ENCODE measurements around the gene ANTXR1. TPM values are rescaled to one million over a fixed set of nuclear protein-coding genes. Genes with fewer than 3 reads are reported as not detected.
A peak's percentile ranks its signal among the peaks of the same experiment; 100 is the strongest.

The ANTXR1 gene
- total RNA-seq, result 60.2 and 61.1 TPM in 2 replicates
- long read RNA-seq, partial matches to known transcripts, result 11 of 24 reads
- long read RNA-seq, other reads (novel, unspliced or antisense), result 13 of 24 reads

DNA sequence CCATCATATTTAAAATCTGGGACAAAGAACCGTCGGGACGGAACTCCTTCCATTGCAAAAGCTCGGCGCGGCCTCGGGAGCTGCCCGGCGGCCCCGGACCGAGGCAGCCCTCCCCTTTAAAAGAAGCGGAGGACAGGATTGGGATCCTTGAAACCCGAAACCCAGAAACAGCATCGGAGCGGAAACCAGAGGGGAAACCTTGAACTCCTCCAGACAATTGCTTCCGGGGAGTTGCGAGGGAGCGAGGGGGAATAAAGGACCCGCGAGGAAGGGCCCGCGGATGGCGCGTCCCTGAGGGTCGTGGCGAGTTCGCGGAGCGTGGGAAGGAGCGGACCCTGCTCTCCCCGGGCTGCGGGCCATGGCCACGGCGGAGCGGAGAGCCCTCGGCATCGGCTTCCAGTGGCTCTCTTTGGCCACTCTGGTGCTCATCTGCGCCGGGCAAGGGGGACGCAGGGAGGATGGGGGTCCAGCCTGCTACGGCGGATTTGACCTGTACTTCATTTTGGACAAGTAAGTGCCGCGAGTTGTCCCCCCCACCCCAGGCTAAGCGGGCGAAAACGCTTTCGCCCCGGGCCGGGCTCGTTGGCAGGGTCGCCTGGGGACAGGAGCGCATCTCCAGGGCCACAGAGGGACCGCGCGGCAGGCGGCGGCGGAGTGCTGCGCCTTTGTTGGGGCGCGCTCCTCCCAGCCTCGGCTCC, at the start of gene ANTXR1:
TSS of gene ANTXR1 (plus strand) at position 38 of the 698 bp plus-strand sequence. CDS start at position 359, 321 bp downstream.
- H3K4me1 Mint-ChIP-seq, result peaks cover 31% of the 10 kb centered on the region
- H3K27ac Mint-ChIP-seq (ENCODE audit: unreplicated experiment), result peak within 1 kb of the TSS; percentile 92
- peaks cover 58% of the 10 kb centered on the region for H3K27me3 Mint-ChIP-seq (ENCODE audit: low read depth)
- peak; percentile 51 for DNase-seq (ENCODE audit: low read depth, low spot score)
- peak within 1 kb of the TSS; percentile 98 for H3K4me3 Mint-ChIP-seq
- H3K9me3 Mint-ChIP-seq, result no peaks in the 10 kb centered on the region
- TF ChIP-seq, protein P1, sequence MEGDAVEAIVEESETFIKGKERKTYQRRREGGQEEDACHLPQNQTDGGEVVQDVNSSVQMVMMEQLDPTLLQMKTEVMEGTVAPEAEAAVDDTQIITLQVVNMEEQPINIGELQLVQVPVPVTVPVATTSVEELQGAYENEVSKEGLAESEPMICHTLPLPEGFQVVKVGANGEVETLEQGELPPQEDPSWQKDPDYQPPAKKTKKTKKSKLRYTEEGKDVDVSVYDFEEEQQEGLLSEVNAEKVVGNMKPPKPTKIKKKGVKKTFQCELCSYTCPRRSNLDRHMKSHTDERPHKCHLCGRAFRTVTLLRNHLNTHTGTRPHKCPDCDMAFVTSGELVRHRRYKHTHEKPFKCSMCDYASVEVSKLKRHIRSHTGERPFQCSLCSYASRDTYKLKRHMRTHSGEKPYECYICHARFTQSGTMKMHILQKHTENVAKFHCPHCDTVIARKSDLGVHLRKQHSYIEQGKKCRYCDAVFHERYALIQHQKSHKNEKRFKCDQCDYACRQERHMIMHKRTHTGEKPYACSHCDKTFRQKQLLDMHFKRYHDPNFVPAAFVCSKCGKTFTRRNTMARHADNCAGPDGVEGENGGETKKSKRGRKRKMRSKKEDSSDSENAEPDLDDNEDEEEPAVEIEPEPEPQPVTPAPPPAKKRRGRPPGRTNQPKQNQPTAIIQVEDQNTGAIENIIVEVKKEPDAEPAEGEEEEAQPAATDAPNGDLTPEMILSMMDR (conservative IDR thresholded peaks at IDR 0.05), result peak; percentile 49
- no peaks in the 10 kb centered on the region for H3K36me3 Mint-ChIP-seq (ENCODE audit: low read depth)

- no peak for DNase-seq (ENCODE audit: low read depth, low spot score)
- Mint-ChIP-seq H3K4me3 (no peak overlapping the region), H3K36me3 (ENCODE audit: low read depth) (no peaks in the 10 kb centered on the region), H3K4me1 (no peaks in the 10 kb centered on the region), H3K9me3 (no peaks in the 10 kb centered on the region), H3K27me3 (ENCODE audit: low read depth) (peaks cover 7% of the 10 kb centered on the region), H3K27ac (ENCODE audit: unreplicated experiment) (no peak overlapping the region)
- TF ChIP-seq, protein P1 (conservative IDR thresholded peaks at IDR 0.05), result no peak
These were observed 48.7 kb upstream of the ANTXR1 start for GRCh38 chr2:68964282-68964681.

- Mint-ChIP-seq H3K4me3 (no peak overlapping the region), H3K9me3 (no peaks in the 10 kb centered on the region), H3K27me3 (ENCODE audit: low read depth) (peaks cover 7% of the 10 kb centered on the region), H3K36me3 (ENCODE audit: low read depth) (no peaks in the 10 kb centered on the region), H3K27ac (ENCODE audit: unreplicated experiment) (no peak overlapping the region), H3K4me1 (peaks cover 3% of the 10 kb centered on the region)
- TF ChIP-seq, protein P1 (conservative IDR thresholded peaks at IDR 0.05), result no peak
- DNase-seq (ENCODE audit: low read depth, low spot score), result no peak
These were observed 44.8 kb upstream of the ANTXR1 start for GRCh38 chr2:68968221-68968620.

DNA sequence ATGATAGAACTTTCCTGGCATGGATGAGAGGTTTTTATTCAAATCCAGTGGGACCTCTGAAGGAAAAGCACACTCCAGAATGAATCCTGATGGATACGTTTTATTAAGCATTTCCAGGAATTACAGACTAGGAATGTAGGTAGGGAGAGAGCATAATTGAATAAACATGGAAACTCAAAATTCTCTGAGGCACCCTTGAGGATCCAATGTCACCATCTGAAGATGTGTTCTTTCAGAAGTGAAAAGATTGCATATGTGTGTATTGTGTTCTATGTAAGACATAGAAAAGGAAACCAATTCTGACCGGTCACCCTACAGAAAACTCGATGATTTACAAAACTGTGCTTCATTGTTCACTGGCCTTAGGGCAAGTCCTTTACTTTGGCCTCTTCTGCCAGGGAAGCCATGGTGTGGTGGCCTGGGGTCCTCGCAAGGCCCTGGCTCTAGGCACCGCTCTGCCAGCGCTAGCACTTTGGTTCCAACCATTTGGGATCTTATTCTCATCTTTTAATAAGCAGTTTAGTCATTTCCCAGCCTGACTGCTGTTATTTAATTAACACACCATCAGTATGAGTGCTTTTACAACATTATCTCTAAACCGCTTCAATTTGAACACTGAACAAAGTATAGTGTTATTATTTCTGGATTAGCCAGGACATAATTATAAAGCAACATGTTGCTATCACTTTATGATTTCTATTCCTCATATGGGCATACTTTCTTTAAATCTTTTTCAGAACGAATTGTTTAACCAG, 43.1 kb upstream of the ANTXR1 start:
- H3K27me3 Mint-ChIP-seq (ENCODE audit: low read depth), result peaks cover 4% of the 10 kb centered on the region
- peaks cover 3% of the 10 kb centered on the region for H3K4me1 Mint-ChIP-seq
- no peaks in the 10 kb centered on the region for H3K9me3 Mint-ChIP-seq
- TF ChIP-seq, protein P1 (conservative IDR thresholded peaks at IDR 0.05), result no peak
- DNase-seq (ENCODE audit: low read depth, low spot score), result no peak
- no peaks in the 10 kb centered on the region for H3K36me3 Mint-ChIP-seq (ENCODE audit: low read depth)
- H3K4me3 Mint-ChIP-seq, result no peak overlapping the region
- no peak overlapping the region for H3K27ac Mint-ChIP-seq (ENCODE audit: unreplicated experiment)

DNA sequence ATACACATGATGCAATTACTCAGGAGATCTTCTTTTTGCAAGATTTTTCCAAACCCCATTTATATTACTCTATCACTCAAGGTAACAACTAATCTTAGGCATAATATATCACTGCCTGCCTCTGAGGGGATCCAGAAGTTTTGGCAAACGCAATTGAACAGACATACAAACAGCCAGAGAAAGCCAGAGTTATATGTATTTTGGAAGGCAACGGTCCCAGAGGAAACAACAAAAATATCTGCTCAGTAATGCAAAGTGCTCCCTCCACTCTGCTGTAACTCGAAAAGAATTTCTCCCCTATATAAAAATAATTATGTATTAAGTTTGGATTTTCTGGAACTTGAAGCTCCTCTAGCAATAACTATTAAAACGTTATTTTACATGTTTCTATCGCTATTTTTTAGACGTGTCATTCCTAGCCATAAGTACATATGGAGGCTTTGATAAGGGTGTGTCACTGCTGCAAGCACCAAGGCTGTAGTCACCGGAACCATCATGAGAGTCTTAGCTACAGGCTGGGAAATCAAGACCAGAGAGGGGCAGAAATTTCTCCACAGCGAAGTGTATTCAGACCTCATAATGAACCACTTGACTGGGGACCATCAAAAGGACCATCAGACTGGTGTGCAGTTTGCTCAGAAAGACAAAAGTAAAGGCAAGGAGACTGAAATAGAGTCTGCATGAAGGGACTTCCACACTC, 42.3 kb upstream of the ANTXR1 start:
- peaks cover 3% of the 10 kb centered on the region for H3K4me1 Mint-ChIP-seq
- H3K36me3 Mint-ChIP-seq (ENCODE audit: low read depth), result no peaks in the 10 kb centered on the region
- peaks cover 7% of the 10 kb centered on the region for H3K27me3 Mint-ChIP-seq (ENCODE audit: low read depth)
- DNase-seq (ENCODE audit: low read depth, low spot score), result no peak
- no peaks in the 10 kb centered on the region for H3K9me3 Mint-ChIP-seq
- no peak overlapping the region for H3K27ac Mint-ChIP-seq (ENCODE audit: unreplicated experiment)
- TF ChIP-seq, protein P1 (conservative IDR thresholded peaks at IDR 0.05), result no peak
- H3K4me3 Mint-ChIP-seq, result no peak overlapping the region

Data from neural crest cell (in vitro differentiated cells).